ENCODE measurements around the gene ARHGEF25.

- no peak for TF ChIP-seq POLR2AphosphoS5 (IDR thresholded peaks at IDR 0.05; ENCODE audit: low read depth)
- no peak for TF ChIP-seq CTCF (IDR thresholded peaks at IDR 0.05; ENCODE audit: insufficient read depth, low read length)
- no peak for TF ChIP-seq REST (IDR thresholded peaks at IDR 0.05; ENCODE audit: insufficient replicate concordance, low read depth)
- no peak for TF ChIP-seq GABPA (IDR thresholded peaks at IDR 0.05; ENCODE audit: low read depth)
- TF ChIP-seq SPI1 (IDR thresholded peaks at IDR 0.05; ENCODE audit: borderline replicate concordance, low read depth): no peak
These were observed 15.1 kb downstream of the ARHGEF25 start for GRCh38 chr12:57626111-57626920.

Measured in HL-60 (cell line).